Coronary artery (tissue), 2 donors: ENCODE measurements around the gene EVC2.

Experiments used
- DNase-seq: peaks from one replicate; pipeline ENCODE4 v3.0.0-alpha.2; 2017; ENCODE audit warnings: low spot score
- H3K27ac ChIP-seq, 2 donors: fragments of 200-600 bp; sonication (generic); one replicate each; pipeline ENCODE4 v1.5.1; 2016 to 2019
- H3K4me3 ChIP-seq: fragments of 200-600 bp; sonication (generic); 2 replicates; pipeline ENCODE4 v1.5.1; 2016; ENCODE audit warnings: mild to moderate bottlenecking, moderate library complexity
- TF ChIP-seq, protein P1 (sequence below): fragments of 200-600 bp; sonication (generic); IDR thresholded peaks from one replicate; pipeline ENCODE4 v1.5.1; 2019; ENCODE audit warnings: antibody characterized with exemption

The EVC2 gene

GRCh38 chr4:5571646-5572045 is 136.7 kb downstream of the EVC2 start:
- DNase-seq, result no peak
- Histone ChIP-seq H3K4me3 (no peak overlapping the region), H3K27ac (no peak overlapping the region)
- TF ChIP-seq, protein P1, sequence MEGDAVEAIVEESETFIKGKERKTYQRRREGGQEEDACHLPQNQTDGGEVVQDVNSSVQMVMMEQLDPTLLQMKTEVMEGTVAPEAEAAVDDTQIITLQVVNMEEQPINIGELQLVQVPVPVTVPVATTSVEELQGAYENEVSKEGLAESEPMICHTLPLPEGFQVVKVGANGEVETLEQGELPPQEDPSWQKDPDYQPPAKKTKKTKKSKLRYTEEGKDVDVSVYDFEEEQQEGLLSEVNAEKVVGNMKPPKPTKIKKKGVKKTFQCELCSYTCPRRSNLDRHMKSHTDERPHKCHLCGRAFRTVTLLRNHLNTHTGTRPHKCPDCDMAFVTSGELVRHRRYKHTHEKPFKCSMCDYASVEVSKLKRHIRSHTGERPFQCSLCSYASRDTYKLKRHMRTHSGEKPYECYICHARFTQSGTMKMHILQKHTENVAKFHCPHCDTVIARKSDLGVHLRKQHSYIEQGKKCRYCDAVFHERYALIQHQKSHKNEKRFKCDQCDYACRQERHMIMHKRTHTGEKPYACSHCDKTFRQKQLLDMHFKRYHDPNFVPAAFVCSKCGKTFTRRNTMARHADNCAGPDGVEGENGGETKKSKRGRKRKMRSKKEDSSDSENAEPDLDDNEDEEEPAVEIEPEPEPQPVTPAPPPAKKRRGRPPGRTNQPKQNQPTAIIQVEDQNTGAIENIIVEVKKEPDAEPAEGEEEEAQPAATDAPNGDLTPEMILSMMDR, result no peak

GRCh38 chr4:5569451-5569850 is 138.9 kb downstream of the EVC2 start:
- Histone ChIP-seq H3K27ac (no peak overlapping the region), H3K4me3 (no peak overlapping the region)
- DNase-seq, result no peak
- TF ChIP-seq, protein P1, result no peak

GRCh38 chr4:5568931-5569330 is 139.4 kb downstream of the EVC2 start:
- DNase-seq, result no peak
- Histone ChIP-seq H3K4me3 (no peak overlapping the region), H3K27ac (no peak overlapping the region)
- TF ChIP-seq, protein P1, result no peak

- TF ChIP-seq, protein P1, result no peak
- H3K4me3 ChIP-seq, result no peak overlapping the region
- no peak for DNase-seq
- no peak overlapping the region for H3K27ac ChIP-seq
Measured at GRCh38 chr4:5568336-5568735, 140.0 kb downstream of the EVC2 start.

GRCh38 chr4:5566991-5567390 is 141.4 kb downstream of the EVC2 start:
- TF ChIP-seq, protein P1, result no peak
- H3K4me3 ChIP-seq, result no peak overlapping the region

GRCh38 chr4:5566526-5566925 is 141.8 kb downstream of the EVC2 start:
- TF ChIP-seq, protein P1, result no peak
- Histone ChIP-seq H3K27ac (no peak overlapping the region), H3K4me3 (no peak overlapping the region)
- DNase-seq, result no peak

More at GRCh38 chr4:5566991-5567390, 141.4 kb downstream of the EVC2 start:
- DNase-seq, result no peak
- H3K27ac ChIP-seq, result no peak overlapping the region

DNA sequence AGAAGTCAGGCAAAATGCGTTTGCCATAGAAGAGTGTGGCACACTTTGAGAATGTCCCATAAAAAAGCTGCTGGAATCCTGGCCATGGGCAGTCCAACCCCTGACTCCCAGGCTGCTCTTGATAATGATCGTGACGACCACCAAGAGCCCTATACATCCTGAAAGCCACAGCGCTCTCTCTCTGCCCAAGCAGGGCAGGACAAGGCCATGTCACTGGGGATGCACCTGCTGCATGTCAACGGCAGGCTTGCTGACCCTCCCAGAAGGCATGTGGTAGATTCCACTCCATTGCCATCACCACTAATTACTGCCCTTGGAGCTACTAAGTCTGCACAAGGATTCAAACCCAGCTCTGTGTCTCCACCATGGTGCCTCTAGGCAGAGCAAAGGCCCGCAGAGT is 144.5 kb downstream of the EVC2 start:
- TF ChIP-seq, protein P1, result no peak
- Histone ChIP-seq H3K4me3 (no peak overlapping the region), H3K27ac (no peak overlapping the region)
- DNase-seq, result no peak
